Endothelial cell of umbilical vein (primary cell): ENCODE measurements around the gene TRPC4AP. TPM values are rescaled to one million over a fixed set of nuclear protein-coding genes. Genes with fewer than 3 reads are reported as not detected.

Experiments
- BruUV-seq: library from RNA; stranded (reverse); fragments of 400-500 nt; replicated peaks from 2 replicates; lab custom pipeline; 2021; lab: Mats Ljungman, UMichigan
- CTCF ChIA-PET: fragments of 300-600, 350-600 bp; sonication (Branson Sonifier 250); formaldehyde crosslinking; loops from one replicate; lab custom pipeline; 2021; ENCODE audit warnings: antibody characterized with exemption, inconsistent platforms; lab: Charles Lee
- POLR2A ChIA-PET: fragments of 300-600, 350-600 bp; sonication (Branson Sonifier 250); formaldehyde crosslinking; loops from one replicate; lab custom pipeline; 2021; ENCODE audit warnings: antibody characterized with exemption, inconsistent platforms; lab: Charles Lee
- DNase-seq: peaks from one replicate; pipeline ENCODE4 v3.0.0-alpha.2; 2011; ENCODE audit warnings: low read depth, low spot score
- FAIRE-seq: peaks from 2 replicates; lab custom pipeline; 2011; peaks lifted over from hg19 to GRCh38; lab: Jason Lieb, UNC
- H2AFZ ChIP-seq: 2 replicates; pipeline ENCODE4 v1.6.0; 2012; ENCODE audit warnings: low read depth, low read length, control low read depth, inconsistent platforms
- H3K27ac ChIP-seq: 2 replicates; pipeline ENCODE4 v1.5.1; 2011; ENCODE audit warnings: low read depth, mild to moderate bottlenecking, control low read depth, low read length, moderate library complexity; ENCODE audit not compliant: insufficient read depth
- H3K27me3 ChIP-seq, 2 experiments: 2 replicates each; pipeline versions ENCODE4 v1.6.0 to v1.6.1; 2011; ENCODE audit warnings: low read length in 2 of 2, mixed read lengths in 1 of 2; ENCODE audit not compliant: control insufficient read depth in 2 of 2, insufficient read depth in 2 of 2
- H3K36me3 ChIP-seq, 2 experiments: 2 replicates in 1 of 2; 3 replicates in 1 of 2; pipeline ENCODE4 v1.5.1; 2011; ENCODE audit warnings: low read length in 2 of 2, mild to moderate bottlenecking in 1 of 2, moderate library complexity in 1 of 2; ENCODE audit not compliant: control insufficient read depth in 2 of 2, insufficient read depth in 2 of 2; ENCODE audit errors: extremely low read depth in 1 of 2
- H3K4me1 ChIP-seq: 3 replicates; pipeline ENCODE4 v1.5.1; 2011; ENCODE audit warnings: mild to moderate bottlenecking, low read length; ENCODE audit not compliant: control insufficient read depth, insufficient read depth; ENCODE audit errors: extremely low read depth
- H3K4me2 ChIP-seq: 2 replicates; pipeline ENCODE4 v1.6.1; 2011; ENCODE audit warnings: low read length, control low read depth, mixed read lengths; ENCODE audit not compliant: insufficient read depth
- H3K4me3 ChIP-seq, 3 experiments: fragments of 200-600 bp in 1 of 3; sonication (generic), shearing (Covaris generic) in 1 of 3; replicated peaks in 1 of 3; 2 replicates each; pipeline ENCODE4 v1.5.1; 2011 to 2016; ENCODE audit warnings: control low read depth in 3 of 3, low read length in 3 of 3, mild to moderate bottlenecking in 2 of 3, inconsistent platforms in 1 of 3, low read depth in 1 of 3, moderate library complexity in 1 of 3; ENCODE audit not compliant: insufficient read depth in 1 of 3
- H3K79me2 ChIP-seq: 2 replicates; pipeline ENCODE4 v1.6.0; 2012; ENCODE audit warnings: low read length, inconsistent platforms; ENCODE audit not compliant: control insufficient read depth, insufficient read depth
- H3K9ac ChIP-seq: replicated peaks from 2 replicates; pipeline ENCODE3; 2011; ENCODE audit warnings: low read length, control low read depth; ENCODE audit not compliant: insufficient read depth; ENCODE audit errors: extremely low read depth
- H3K9me1 ChIP-seq: replicated peaks from 3 replicates; pipeline ENCODE4 v1.6.0; 2011; ENCODE audit warnings: mild to moderate bottlenecking, low read length; ENCODE audit not compliant: control insufficient read depth, insufficient read depth; ENCODE audit errors: extremely low read depth
- H3K9me3 ChIP-seq: replicated peaks from 2 replicates; pipeline ENCODE4 v1.5.1; 2012; ENCODE audit warnings: low read length, inconsistent platforms; ENCODE audit not compliant: control insufficient read depth, insufficient read depth
- H4K20me1 ChIP-seq: replicated peaks from 2 replicates; pipeline ENCODE3; 2011; ENCODE audit warnings: mild to moderate bottlenecking, low read length; ENCODE audit not compliant: control insufficient read depth, insufficient read depth; ENCODE audit errors: extremely low read depth
- CTCF ChIP-seq, 2 donors: IDR thresholded peaks; 1 replicate in 1 of 2; 2 replicates in 1 of 2; pipeline ENCODE4 v1.5.1; 2011; ENCODE audit warnings: low read length in 2 of 2, mild to moderate bottlenecking in 2 of 2, moderate library complexity in 2 of 2, control low read depth in 1 of 2, inconsistent platforms in 1 of 2, low read depth in 1 of 2; ENCODE audit not compliant: insufficient read depth in 1 of 2; ENCODE audit errors: extremely low read depth in 1 of 2
- EZH2 ChIP-seq: IDR thresholded peaks from 2 replicates; pipeline ENCODE4 v1.6.1; 2012; ENCODE audit warnings: borderline replicate concordance, low read depth, mild to moderate bottlenecking, moderate library complexity, low read length, inconsistent platforms; ENCODE audit not compliant: severe bottlenecking
- FOS ChIP-seq: IDR thresholded peaks from 2 replicates; pipeline ENCODE4 v1.6.1; 2011; ENCODE audit warnings: mild to moderate bottlenecking, low read length, moderate library complexity, borderline replicate concordance; ENCODE audit not compliant: insufficient read depth
- MAX ChIP-seq: IDR thresholded peaks from 2 replicates; pipeline ENCODE4 v1.6.1; 2011; ENCODE audit not compliant: insufficient read depth, insufficient read length
- MYC ChIP-seq: IDR thresholded peaks from one replicate; pipeline ENCODE4 v1.6.1; 2011; ENCODE audit warnings: mild to moderate bottlenecking, low read depth, low read length
- POLR2A ChIP-seq: IDR thresholded peaks from 2 replicates; pipeline ENCODE4 v1.6.1; 2012; ENCODE audit warnings: low read depth, mild to moderate bottlenecking, control low read depth, low read length
- POLR2AphosphoS5 ChIP-seq: IDR thresholded peaks from 2 replicates; pipeline ENCODE4 v1.6.1; 2012; ENCODE audit warnings: low read depth, mild to moderate bottlenecking, control low read depth, low read length, moderate library complexity; ENCODE audit not compliant: insufficient read depth
- dilution Hi-C: fragments of 300-500 bp; cut with MboI; formaldehyde crosslinking; loops from one replicate; pipeline ENCODE4 v1.15.0; 2019; ENCODE audit warnings: low sequenced_read_pairs; ENCODE audit not compliant: extremely low pct_ligation_motif_present
- intact Hi-C: fragments of 100-400 bp; cut with micrococcal nuclease; formaldehyde crosslinking; loops from one replicate; pipeline ENCODE4 v1.10.0; 2022
- polyA plus RNA-seq, 4 experiments: library from polyadenylated mRNA; depleted of rRNA in 3 of 4; stranded (reverse) in 3 of 4; unstranded in 1 of 4; fragments of >200 nt; gene quantifications; 2 replicates each; pipeline versions ENCODE4 v1.2.1 to v1.2.3, GENCODE V29; 2011 to 2012; ENCODE audit warnings: missing spikeins in 1 of 4
- total RNA-seq: library from RNA; stranded (reverse); gene quantifications from 2 replicates; pipeline ENCODE4 v1.2.3, GENCODE V29; 2021

TRPC4AP gene
- total and polyA plus RNA-seq, 2 donors (not counting 3 experiments of a cell fraction or from before 2014, with no cell fraction given), result 89.0 to 103 TPM

- ChIA-PET CTCF (interaction anchor here (0.5 to 5.7 kb wide), 3 partner anchors 12 to 111 kb away, joined by 3 to 71 read pairs (median 5); partner anchors contain the start of genes ACSS2 and GGT7), POLR2A (no interaction called here)
- no peaks in the 10 kb centered on the region for H3K79me2 ChIP-seq
- DNase-seq, result no peak
- no peak for FAIRE-seq
- H3K27me3 ChIP-seq, result peaks cover 5% of the 10 kb centered on the region in 2 experiments
- no peaks in the 10 kb centered on the region for H4K20me1 ChIP-seq
- H3K4me2 ChIP-seq, result no peak overlapping the region
- intact Hi-C loops (no loop called here), dilution Hi-C loops (no loop called here)
- BruUV-seq, result no TSS peak
- no peak overlapping the region for H3K4me3 ChIP-seq
- H3K9me1 ChIP-seq, result no peaks in the 10 kb centered on the region
- no peak overlapping the region for H3K9ac ChIP-seq
- H3K36me3 ChIP-seq, result no peaks in the 10 kb centered on the region
- no peak overlapping the region for H2AFZ ChIP-seq
- no peaks in the 10 kb centered on the region for H3K9me3 ChIP-seq
- H3K27ac ChIP-seq, result no peak overlapping the region
- TF ChIP-seq MYC (no peak), CTCF (IDR thresholded peaks at IDR 0.05; ENCODE audit: extremely low read depth in 1 of 2, insufficient read depth in 1 of 2, low read depth in 1 of 2, low read length in 2 of 2) (no peak), EZH2 (no peak), POLR2A (no peak)
- H3K4me1 ChIP-seq, result no peaks in the 10 kb centered on the region
These were observed 107.8 kb downstream of the TRPC4AP start for GRCh38 chr20:34984756-34985261.

- no peaks in the 10 kb centered on the region for H4K20me1 ChIP-seq
- BruUV-seq, result no TSS peak
- dilution Hi-C loops, result no loop called here
- ChIA-PET CTCF (interaction anchor here (0.5 to 5.7 kb wide), 3 partner anchors 109 to 112 kb away, joined by 3 to 71 read pairs (median 3); partner anchors contain the start of genes ACSS2 and GGT7), POLR2A (no interaction called here)
- H3K79me2 ChIP-seq, result no peaks in the 10 kb centered on the region
- H3K4me1 ChIP-seq, result no peaks in the 10 kb centered on the region
- no peak overlapping the region for H3K4me3 ChIP-seq
- no peak for FAIRE-seq
- H2AFZ ChIP-seq, result no peak overlapping the region
- TF ChIP-seq POLR2A (no peak), MAX (no peak), POLR2AphosphoS5 (no peak), FOS (no peak), EZH2 (peak; percentile 13)
- H3K9me3 ChIP-seq, result no peaks in the 10 kb centered on the region
- no peak overlapping the region for H3K4me2 ChIP-seq
- H3K9me1 ChIP-seq, result no peaks in the 10 kb centered on the region
- intact Hi-C loops, result no loop called here
- H3K36me3 ChIP-seq, result no peaks in the 10 kb centered on the region
- H3K27me3 ChIP-seq, result peaks cover 5% of the 10 kb centered on the region in 2 experiments
- DNase-seq, result no peak
- H3K27ac ChIP-seq, result no peak overlapping the region
- H3K9ac ChIP-seq, result no peak overlapping the region
These were observed 108.4 kb downstream of the TRPC4AP start for GRCh38 chr20:34983995-34984735.
